ENCODE data around the gene MTUS2.

DNA sequence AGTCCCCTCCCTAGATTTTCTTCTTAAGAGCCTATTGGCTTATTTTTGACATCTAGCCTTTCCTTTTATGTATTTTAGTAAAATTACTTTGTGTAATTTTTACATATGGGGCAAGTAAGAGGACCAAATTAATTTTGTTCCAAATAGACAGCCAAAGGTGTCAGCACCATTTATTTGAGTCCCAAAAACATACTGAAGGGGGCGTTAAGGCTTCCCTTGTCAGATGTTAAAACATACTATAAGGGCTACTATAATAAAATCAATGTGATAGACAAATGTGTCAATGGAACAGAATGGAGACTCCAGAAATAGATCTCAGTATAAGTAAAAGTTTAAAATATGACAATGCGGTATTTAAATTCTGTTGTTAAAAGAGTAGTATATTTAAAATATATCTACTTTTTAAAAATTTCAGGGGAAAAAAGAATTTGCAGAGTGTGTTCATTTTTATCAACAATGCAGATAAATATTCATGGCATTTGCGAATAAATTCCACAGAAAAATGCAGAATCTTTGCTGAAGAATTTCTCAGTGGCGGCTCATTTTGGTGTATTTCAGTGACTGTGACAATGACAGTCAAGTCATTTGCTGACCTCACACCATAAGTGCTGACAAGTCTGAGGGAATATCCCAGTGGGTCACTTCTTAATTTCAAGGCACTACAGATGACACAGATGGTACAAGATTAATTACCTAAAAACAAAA, 133.7 kb downstream of the MTUS2 start:
- TF ChIP-seq, protein P1, sequence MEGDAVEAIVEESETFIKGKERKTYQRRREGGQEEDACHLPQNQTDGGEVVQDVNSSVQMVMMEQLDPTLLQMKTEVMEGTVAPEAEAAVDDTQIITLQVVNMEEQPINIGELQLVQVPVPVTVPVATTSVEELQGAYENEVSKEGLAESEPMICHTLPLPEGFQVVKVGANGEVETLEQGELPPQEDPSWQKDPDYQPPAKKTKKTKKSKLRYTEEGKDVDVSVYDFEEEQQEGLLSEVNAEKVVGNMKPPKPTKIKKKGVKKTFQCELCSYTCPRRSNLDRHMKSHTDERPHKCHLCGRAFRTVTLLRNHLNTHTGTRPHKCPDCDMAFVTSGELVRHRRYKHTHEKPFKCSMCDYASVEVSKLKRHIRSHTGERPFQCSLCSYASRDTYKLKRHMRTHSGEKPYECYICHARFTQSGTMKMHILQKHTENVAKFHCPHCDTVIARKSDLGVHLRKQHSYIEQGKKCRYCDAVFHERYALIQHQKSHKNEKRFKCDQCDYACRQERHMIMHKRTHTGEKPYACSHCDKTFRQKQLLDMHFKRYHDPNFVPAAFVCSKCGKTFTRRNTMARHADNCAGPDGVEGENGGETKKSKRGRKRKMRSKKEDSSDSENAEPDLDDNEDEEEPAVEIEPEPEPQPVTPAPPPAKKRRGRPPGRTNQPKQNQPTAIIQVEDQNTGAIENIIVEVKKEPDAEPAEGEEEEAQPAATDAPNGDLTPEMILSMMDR (IDR thresholded peaks at IDR 0.05), result no peak
- no peak for TF ChIP-seq POLR2A (IDR thresholded peaks at IDR 0.05)
